HepG2 (cell line): ENCODE results near the gene BCORL1. TPM values are rescaled to one million over a fixed set of nuclear protein-coding genes. Genes with fewer than 3 reads are reported as not detected.

Experiments
- ATAC-seq: fragments of 200-7000 bp; cut with Tn5 transposase; 3 replicates; pipeline ENCODE4 v1.9.1; 2020; ENCODE audit warnings: mild to moderate bottlenecking, moderate library complexity
- BruUV-seq: library from RNA; stranded (reverse); fragments of 400-500 nt; replicated peaks from 2 replicates; lab custom pipeline; 2021; lab: Mats Ljungman, UMichigan
- CTCF ChIA-PET: fragments of 300-600 bp; formaldehyde crosslinking; extraction: SDS; loops from one replicate; lab custom pipeline; 2021; ENCODE audit warnings: low total read pairs, inconsistent platforms, low intra/inter-chr PET ratio; lab: Yijun Ruan, JAX
- POLR2A ChIA-PET: fragments of 350-600 bp; sonication (Branson Sonifier 250); formaldehyde crosslinking; loops from one replicate; lab custom pipeline; 2020; ENCODE audit warnings: antibody characterized with exemption, inconsistent platforms; lab: Yijun Ruan, JAX
- DNase-seq: peaks from one replicate; pipeline ENCODE4 v3.0.0-alpha.2; 2015; ENCODE audit warnings: low spot score
- FAIRE-seq: peaks from 3 replicates; lab custom pipeline; 2011; peaks lifted over from hg19 to GRCh38; lab: Jason Lieb, UNC
- H2AFZ ChIP-seq: one replicate; pipeline ENCODE4 v1.6.1; 2011; ENCODE audit warnings: low read length, inconsistent platforms
- H3K27ac ChIP-seq: fragments of 300-600 bp; 3 replicates; pipeline ENCODE4 v1.8.0; 2011; ENCODE audit warnings: mixed run types, mild to moderate bottlenecking, mixed read lengths, low read length, inconsistent platforms; ENCODE audit not compliant: insufficient read depth; ENCODE audit errors: extremely low read length
- H3K27me3 ChIP-seq, 2 experiments: fragments of 200-600 bp in 1 of 2; 2 replicates in 1 of 2; 3 replicates in 1 of 2; pipeline versions ENCODE4 v1.6.0 to v1.8.0; 2011; ENCODE audit warnings: low read length in 2 of 2, mild to moderate bottlenecking in 2 of 2, moderate library complexity in 2 of 2, inconsistent platforms in 1 of 2; ENCODE audit not compliant: insufficient read depth in 2 of 2, control insufficient read depth in 1 of 2
- H3K36me3 ChIP-seq, 2 experiments: fragments of 200-600 bp in 1 of 2; replicated peaks in 1 of 2; 2 replicates in 1 of 2; 3 replicates in 1 of 2; pipeline versions ENCODE4 v1.5.1 to v1.8.0; 2011; ENCODE audit warnings: low read length in 2 of 2, inconsistent platforms in 1 of 2; ENCODE audit not compliant: insufficient read depth in 2 of 2, control insufficient read depth in 1 of 2
- H3K4me1 ChIP-seq: 2 replicates; pipeline ENCODE4 v1.5.1; 2012; ENCODE audit warnings: low read length, inconsistent platforms; ENCODE audit not compliant: insufficient read depth
- H3K4me2 ChIP-seq: 2 replicates; pipeline ENCODE4 v1.6.0; 2011; ENCODE audit warnings: low read depth, low read length, inconsistent platforms
- H3K4me3 ChIP-seq, 3 experiments: fragments of 200-600 bp in 1 of 3; sonication (generic), shearing (Covaris generic) in 1 of 3; replicated peaks in 1 of 3; 2 replicates each; pipeline ENCODE4 v1.5.1; 2011 to 2016; ENCODE audit warnings: low read length in 3 of 3, inconsistent platforms in 2 of 3, low read depth in 2 of 3, mild to moderate bottlenecking in 2 of 3, control low read depth in 1 of 3, mixed read lengths in 1 of 3; ENCODE audit not compliant: insufficient read depth in 1 of 3
- H3K79me2 ChIP-seq: one replicate; pipeline ENCODE4 v1.6.1; 2011; ENCODE audit warnings: low read length, inconsistent platforms; ENCODE audit not compliant: insufficient read depth
- H3K9ac ChIP-seq: 2 replicates; pipeline ENCODE4 v1.6.0; 2011; ENCODE audit warnings: mild to moderate bottlenecking, low read depth, low read length, inconsistent platforms; ENCODE audit not compliant: insufficient read depth
- H3K9me3 ChIP-seq: 2 replicates; pipeline ENCODE4 v1.5.1; 2012; ENCODE audit warnings: mild to moderate bottlenecking, low read length
- H4K20me1 ChIP-seq: 2 replicates; pipeline ENCODE4 v1.6.0; 2011; ENCODE audit warnings: inconsistent platforms, mild to moderate bottlenecking, low read length, moderate library complexity; ENCODE audit not compliant: insufficient read depth
- CCAR2 ChIP-seq: fragments of 200-400 bp; formaldehyde crosslinking; optimal IDR thresholded peaks from 2 replicates; pipeline ENCODE3; 2018; ENCODE audit warnings: low read depth, mild to moderate bottlenecking, low read length, moderate library complexity
- FOXK2 ChIP-seq: fragments of 450-650 bp; IDR thresholded peaks from 2 replicates; pipeline ENCODE4 v1.6.1; 2016
- NCOA1 ChIP-seq: sonication (generic); formaldehyde crosslinking; IDR thresholded peaks from 2 replicates; pipeline ENCODE4 v1.9.0; 2021; ENCODE audit warnings: missing genetic modification reagents
- SMYD3 ChIP-seq: sonication (generic); formaldehyde crosslinking; IDR thresholded peaks from 2 replicates; pipeline ENCODE4 v1.8.1; 2023; ENCODE audit warnings: mild to moderate bottlenecking, missing genetic modification reagents
- ZNF121 ChIP-seq: sonication (generic); formaldehyde crosslinking; IDR thresholded peaks from 2 replicates; pipeline ENCODE4 v1.5.0; 2020; ENCODE audit warnings: mild to moderate bottlenecking, missing genetic modification reagents
- ZNF264 ChIP-seq: sonication (generic); formaldehyde crosslinking; IDR thresholded peaks from 2 replicates; pipeline ENCODE4 v1.4.0; 2020; ENCODE audit warnings: missing genetic modification reagents
- ZNF652 ChIP-seq: IDR thresholded peaks from 2 replicates; pipeline ENCODE4 v1.6.1; 2016; ENCODE audit warnings: low read depth, borderline replicate concordance
- ZNF746 ChIP-seq: sonication (generic); formaldehyde crosslinking; IDR thresholded peaks from 2 replicates; pipeline ENCODE4 v1.8.0; 2022; ENCODE audit warnings: mild to moderate bottlenecking, missing genetic modification reagents
- ZNF839 ChIP-seq: sonication (generic); formaldehyde crosslinking; IDR thresholded peaks from 2 replicates; pipeline ENCODE4 v1.4.0; 2020; ENCODE audit warnings: missing genetic modification reagents, mild to moderate bottlenecking, borderline replicate concordance
- WGBS: methylation state at CpG from one replicate; pipeline ENCODE4 v1.1.6; 2017; ENCODE audit warnings: low lambda C conversion rate; 5-methylcytosine and 5-hydroxymethylcytosine counted together
- in situ Hi-C: cut with HindIII; loops from 2 replicates; pipeline ENCODE4 v1.10.0; 2017; ENCODE audit warnings: low pct_unique_long_range_greater_than_20kb; ENCODE audit not compliant: extremely low pct_ligation_motif_present
- intact Hi-C: fragments of 100-400 bp; cut with micrococcal nuclease; formaldehyde crosslinking; loops from one replicate; pipeline ENCODE4 v1.10.0; 2022; ENCODE audit not compliant: unreplicated experiment
- polyA plus RNA-seq, 8 experiments: library from polyadenylated mRNA; depleted of rRNA in 3 of 8; stranded (reverse) in 7 of 8; unstranded in 1 of 8; fragments of >200 nt; fragmentation: Illumina TruSeq in 4 of 8; extraction: Trizol in 4 of 8; gene quantifications; 2 replicates each; pipeline versions ENCODE4 v1.2.1 to v1.2.3, GENCODE V29; 2011 to 2016; ENCODE audit warnings: low read depth in 4 of 8, missing spikeins in 1 of 8, mixed read lengths in 1 of 8; ENCODE audit not compliant: insufficient read depth in 1 of 8
- total RNA-seq, 5 experiments: library from RNA; depleted of rRNA; stranded (reverse); fragments of >200 nt; fragmentation: Illumina TruSeq; extraction: Trizol; gene quantifications; 2 replicates each; pipeline ENCODE4 v1.2.3, GENCODE V29; 2016; ENCODE audit warnings: low read depth in 1 of 5
- TF ChIP-seq, protein P1 (sequence below): sonication (generic); formaldehyde crosslinking; IDR thresholded peaks from 2 replicates; pipeline ENCODE4 v1.8.1; 2023; ENCODE audit warnings: mild to moderate bottlenecking, inconsistent platforms, moderate library complexity, missing genetic modification reagents, borderline replicate concordance
- TF ChIP-seq, protein P2 (sequence below): sonication (generic); formaldehyde crosslinking; IDR thresholded peaks from 2 replicates; pipeline ENCODE4 v1.5.1; 2020; ENCODE audit warnings: mild to moderate bottlenecking, missing genetic modification reagents, moderate library complexity

The BCORL1 gene
- total and polyA plus RNA-seq, 2 of the 13 experiments (the other 11 are each of a cell fraction or from before 2014, with no cell fraction given) = 0.67 to 1.4 TPM

DNA sequence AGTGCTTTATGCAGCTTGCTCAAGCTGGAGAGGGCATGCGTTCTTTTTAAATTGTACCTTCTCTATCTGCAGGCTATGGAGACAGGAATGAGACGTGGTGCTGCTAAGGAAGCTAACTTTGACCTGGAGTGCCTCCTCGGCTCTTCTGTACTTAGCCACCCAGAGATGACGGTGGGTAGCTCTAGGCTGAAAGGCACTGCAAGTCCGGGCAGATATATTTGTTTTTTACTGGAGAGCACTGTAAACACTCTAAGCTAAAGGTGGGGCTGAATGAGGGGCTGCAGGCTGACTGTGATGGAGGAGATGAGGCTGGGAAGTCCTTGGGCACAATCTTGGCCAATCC is 115.7 kb downstream of the BCORL1 start:
- POLR2A ChIA-PET = interaction anchor here (0.9 to 1.1 kb wide), 2 partner anchors 11 to 21 kb away, joined by 3 to 6 read pairs; no protein-coding TSS in a partner anchor

More for the DNA sequence above, 115.7 kb downstream of the BCORL1 start:
- in situ Hi-C loops = no loop called here
- WGBS = no CpG with 5 or more reads among the region's 5 CpGs
- no peaks in the 10 kb centered on the region for H4K20me1 ChIP-seq
- no peaks in the 10 kb centered on the region for H3K36me3 ChIP-seq
- no peak overlapping the region for H2AFZ ChIP-seq
- no peak for TF ChIP-seq ZNF746 (CRISPR knock-in tag)
- TF ChIP-seq ZNF264 (CRISPR knock-in tag) = no peak
- TF ChIP-seq, protein P1, sequence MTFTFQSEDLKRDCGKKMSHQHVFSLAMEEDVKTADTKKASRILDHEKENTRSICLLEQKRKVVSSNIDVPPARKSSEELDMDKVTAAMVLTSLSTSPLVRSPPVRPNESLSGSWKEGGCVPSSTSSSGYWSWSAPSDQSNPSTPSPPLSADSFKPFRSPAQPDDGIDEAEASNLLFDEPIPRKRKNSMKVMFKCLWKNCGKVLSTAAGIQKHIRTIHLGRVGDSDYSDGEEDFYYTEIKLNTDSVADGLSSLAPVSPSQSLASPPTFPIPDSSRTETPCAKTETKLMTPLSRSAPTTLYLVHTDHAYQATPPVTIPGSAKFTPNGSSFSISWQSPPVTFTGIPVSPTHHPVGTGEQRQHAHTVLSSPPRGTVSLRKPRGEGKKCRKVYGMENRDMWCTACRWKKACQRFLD = no peak
- no peak for TF ChIP-seq ZNF121 (CRISPR knock-in tag)
- TF ChIP-seq ZNF839 (CRISPR knock-in tag) = no peak
- TF ChIP-seq NCOA1 = no peak
- TF ChIP-seq, protein P2, sequence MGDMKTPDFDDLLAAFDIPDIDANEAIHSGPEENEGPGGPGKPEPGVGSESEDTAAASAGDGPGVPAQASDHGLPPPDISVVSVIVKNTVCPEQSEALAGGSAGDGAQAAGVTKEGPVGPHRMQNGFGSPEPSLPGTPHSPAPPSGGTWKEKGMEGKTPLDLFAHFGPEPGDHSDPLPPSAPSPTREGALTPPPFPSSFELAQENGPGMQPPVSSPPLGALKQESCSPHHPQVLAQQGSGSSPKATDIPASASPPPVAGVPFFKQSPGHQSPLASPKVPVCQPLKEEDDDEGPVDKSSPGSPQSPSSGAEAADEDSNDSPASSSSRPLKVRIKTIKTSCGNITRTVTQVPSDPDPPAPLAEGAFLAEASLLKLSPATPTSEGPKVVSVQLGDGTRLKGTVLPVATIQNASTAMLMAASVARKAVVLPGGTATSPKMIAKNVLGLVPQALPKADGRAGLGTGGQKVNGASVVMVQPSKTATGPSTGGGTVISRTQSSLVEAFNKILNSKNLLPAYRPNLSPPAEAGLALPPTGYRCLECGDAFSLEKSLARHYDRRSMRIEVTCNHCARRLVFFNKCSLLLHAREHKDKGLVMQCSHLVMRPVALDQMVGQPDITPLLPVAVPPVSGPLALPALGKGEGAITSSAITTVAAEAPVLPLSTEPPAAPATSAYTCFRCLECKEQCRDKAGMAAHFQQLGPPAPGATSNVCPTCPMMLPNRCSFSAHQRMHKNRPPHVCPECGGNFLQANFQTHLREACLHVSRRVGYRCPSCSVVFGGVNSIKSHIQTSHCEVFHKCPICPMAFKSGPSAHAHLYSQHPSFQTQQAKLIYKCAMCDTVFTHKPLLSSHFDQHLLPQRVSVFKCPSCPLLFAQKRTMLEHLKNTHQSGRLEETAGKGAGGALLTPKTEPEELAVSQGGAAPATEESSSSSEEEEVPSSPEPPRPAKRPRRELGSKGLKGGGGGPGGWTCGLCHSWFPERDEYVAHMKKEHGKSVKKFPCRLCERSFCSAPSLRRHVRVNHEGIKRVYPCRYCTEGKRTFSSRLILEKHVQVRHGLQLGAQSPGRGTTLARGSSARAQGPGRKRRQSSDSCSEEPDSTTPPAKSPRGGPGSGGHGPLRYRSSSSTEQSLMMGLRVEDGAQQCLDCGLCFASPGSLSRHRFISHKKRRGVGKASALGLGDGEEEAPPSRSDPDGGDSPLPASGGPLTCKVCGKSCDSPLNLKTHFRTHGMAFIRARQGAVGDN (CRISPR knock-in tag) = peak; percentile 27; the same call in 1 of the 2 replicates
- no peak for TF ChIP-seq FOXK2
- no peak for TF ChIP-seq CCAR2
- no peak for TF ChIP-seq ZNF652
- TF ChIP-seq SMYD3 (CRISPR knock-in tag) = 0 out of 2 replicates have a peak, but pooled peaks have one; percentile 14
- no peaks in the 10 kb centered on the region for H3K27me3 ChIP-seq
- 0 out of 2 replicates have a peak overlapping the region, but pooled peaks have one; percentile 14 for H3K9ac ChIP-seq
- peak overlapping the region; percentile 31 to 50 (median 34); a peak in 4 of 6 replicates for H3K4me3 ChIP-seq
- peak overlapping the region; percentile 76 for H3K4me2 ChIP-seq
- H3K27ac ChIP-seq = no peak overlapping the region
- no peak for DNase-seq
- no peaks in the 10 kb centered on the region for H3K79me2 ChIP-seq
- H3K9me3 ChIP-seq = no peaks in the 10 kb centered on the region
- no TSS peak for BruUV-seq
- intact Hi-C loops = no loop called here
- CTCF ChIA-PET = no interaction called here
- FAIRE-seq = no peak
- peak; percentile 39; the same call in 2 of the 3 replicates for ATAC-seq
- H3K4me1 ChIP-seq = peaks cover 39% of the 10 kb centered on the region
